Bone marrow (tissue), 2 donors: ENCODE measurements around the gene ZNF302.
"Not testable (repeated sequence)": the region's sequence is repeated elsewhere in the genome, so short reads cannot be mapped to it uniquely, and the experiment has no call there.

ENCODE experiments used
- DNase-seq, 2 donors: peaks; one replicate each; lab custom pipeline; 2025; lab: John Stamatoyannopoulos, UW

ZNF302 gene

GRCh38 chr19:34677386-34678084 lies at the start of gene ZNF302:
Gene ZNF302 (plus strand): TSS chr19:34677678. CDS start chr19:34678805, 1,127 bp downstream.
- peak; percentile 88 to 95 for DNase-seq

- no peak for DNase-seq
These were observed 43.7 kb upstream of the ZNF302 start for GRCh38 chr19:34633802-34634201.

- DNase-seq: peak in 1 of 2 donors; percentile 41
These were observed 37.9 kb upstream of the ZNF302 start for GRCh38 chr19:34639491-34640085.

- no peak for DNase-seq
These were observed 35.2 kb upstream of the ZNF302 start for GRCh38 chr19:34642241-34642640.

GRCh38 chr19:34644991-34645461 lies 32.5 kb upstream of the ZNF302 start:
- no peak for DNase-seq

- DNase-seq: no peak
These were observed 31.9 kb upstream of the ZNF302 start for GRCh38 chr19:34645551-34645950.

GRCh38 chr19:34649886-34650543 lies 27.5 kb upstream of the ZNF302 start:
- no peak for DNase-seq

- no peak for DNase-seq
These were observed 25.7 kb upstream of the ZNF302 start for GRCh38 chr19:34651747-34652146.

- DNase-seq: no peak
These were observed 22.7 kb upstream of the ZNF302 start for GRCh38 chr19:34654796-34655195.

GRCh38 chr19:34655651-34656050 lies 21.8 kb upstream of the ZNF302 start:
- DNase-seq: no peak

- no peak for DNase-seq
These were observed 16.1 kb upstream of the ZNF302 start for GRCh38 chr19:34661357-34661756.

- no peak for DNase-seq
These were observed 14.6 kb upstream of the ZNF302 start for GRCh38 chr19:34662919-34663318.

- DNase-seq: no peak
These were observed 13.3 kb upstream of the ZNF302 start for GRCh38 chr19:34664168-34664567.

GRCh38 chr19:34664870-34665269 lies 12.6 kb upstream of the ZNF302 start:
- no peak for DNase-seq

GRCh38 chr19:34665275-34665674 lies 12.2 kb upstream of the ZNF302 start:
- DNase-seq: not testable (repeated sequence)

- DNase-seq: no peak
These were observed 11.1 kb upstream of the ZNF302 start for GRCh38 chr19:34666200-34666957.

GRCh38 chr19:34666958-34667265 lies 10.6 kb upstream of the ZNF302 start:
- DNase-seq: no peak

GRCh38 chr19:34667349-34668076 lies 10.0 kb upstream of the ZNF302 start:
- DNase-seq: no peak

- not testable (repeated sequence) for DNase-seq
These were observed 9.3 kb upstream of the ZNF302 start for GRCh38 chr19:34668077-34668689.

GRCh38 chr19:34668690-34669089 lies 8.8 kb upstream of the ZNF302 start:
- DNase-seq: not testable (repeated sequence)

GRCh38 chr19:34669305-34669704 lies 8.2 kb upstream of the ZNF302 start:
- no peak for DNase-seq
